Caco-2 (cell line): ENCODE data around the gene S100P. TPM values are rescaled to one million over a fixed set of nuclear protein-coding genes. Genes with fewer than 3 reads are reported as not detected.

ENCODE experiments used
- BruUV-seq: library from RNA; stranded (reverse); fragments of 400-500 nt; replicated peaks from 2 replicates; lab custom pipeline; 2021; lab: Mats Ljungman, UMichigan
- CTCF ChIA-PET: fragments of 300-600 bp; sonication (Branson Sonifier 250); formaldehyde crosslinking; loops from one replicate; lab custom pipeline; 2022; ENCODE audit warnings: antibody characterized with exemption; lab: Charles Lee
- POLR2A ChIA-PET: fragments of 300-600 bp; sonication (Branson Sonifier 250); formaldehyde crosslinking; loops from one replicate; lab custom pipeline; 2022; ENCODE audit warnings: antibody characterized with exemption; lab: Charles Lee
- DNase-seq, 2 experiments: peaks; one replicate each; pipeline versions ENCODE4 v3.0.0 to v3.0.0-alpha.2; 2020 to 2022
- H3K27me3 ChIP-seq: replicated peaks from 2 replicates; pipeline ENCODE4 v1.6.0; 2011; ENCODE audit warnings: low read length; ENCODE audit not compliant: control insufficient read depth, insufficient read depth
- H3K36me3 ChIP-seq: 2 replicates; pipeline ENCODE4 v1.5.1; 2011; ENCODE audit warnings: low read length; ENCODE audit not compliant: control insufficient read depth, insufficient read depth
- H3K4me1 ChIP-seq: fragments of 250-450 bp; sonication (Bioruptor Pico); 2 replicates; pipeline ENCODE4 v1.5.1; 2020; ENCODE audit warnings: mild to moderate bottlenecking
- H3K4me3 ChIP-seq: 2 replicates; pipeline ENCODE4 v1.5.1; 2011; ENCODE audit warnings: low read depth, mild to moderate bottlenecking, control low read depth, low read length
- H3K9me3 ChIP-seq: fragments of 250-450 bp; sonication (Bioruptor Pico); 2 replicates; pipeline ENCODE4 v1.5.1; 2020; ENCODE audit warnings: mild to moderate bottlenecking, moderate library complexity
- H3K27ac Mint-ChIP-seq: one replicate; pipeline ENCODE4 v1.8.0; 2022; ENCODE audit warnings: mixed read lengths; ENCODE audit not compliant: unreplicated experiment
- H3K27me3 Mint-ChIP-seq: one replicate; pipeline ENCODE4 v1.8.0; 2022; ENCODE audit warnings: mixed read lengths; ENCODE audit not compliant: insufficient read depth, unreplicated experiment
- H3K36me3 Mint-ChIP-seq: one replicate; pipeline ENCODE4 v1.8.0; 2022; ENCODE audit warnings: mild to moderate bottlenecking, mixed read lengths; ENCODE audit not compliant: insufficient read depth, unreplicated experiment
- H3K4me1 Mint-ChIP-seq: one replicate; pipeline ENCODE4 v1.8.0; 2022; ENCODE audit warnings: low read depth, mixed read lengths; ENCODE audit not compliant: unreplicated experiment
- H3K4me3 Mint-ChIP-seq: one replicate; pipeline ENCODE4 v1.8.0; 2022; ENCODE audit warnings: mild to moderate bottlenecking, moderate library complexity, mixed read lengths; ENCODE audit not compliant: unreplicated experiment
- H3K9me3 Mint-ChIP-seq: one replicate; pipeline ENCODE4 v1.8.0; 2022; ENCODE audit warnings: mixed read lengths; ENCODE audit not compliant: unreplicated experiment
- CTCF ChIP-seq, 2 experiments: fragments of 200-600 bp in 1 of 2; IDR thresholded peaks; 1 replicate in 1 of 2; 2 replicates in 1 of 2; pipeline versions ENCODE4 v1.5.1 to v1.8.0; 2011 to 2022; ENCODE audit warnings: antibody characterized with exemption in 1 of 2, control low read depth in 1 of 2, inconsistent platforms in 1 of 2, low read depth in 1 of 2, low read length in 1 of 2, mild to moderate bottlenecking in 1 of 2, moderate library complexity in 1 of 2; ENCODE audit not compliant: insufficient read depth in 1 of 2, severe bottlenecking in 1 of 2, unreplicated experiment in 1 of 2
- intact Hi-C: fragments of 100-400 bp; cut with micrococcal nuclease; formaldehyde crosslinking; loops from one replicate; pipeline ENCODE4 v1.10.0; 2022; ENCODE audit not compliant: unreplicated experiment
- total RNA-seq: library from RNA; stranded (reverse); gene quantifications from 2 replicates; pipeline ENCODE4 v1.2.3, GENCODE V29; 2022

S100P gene
- total RNA-seq, 1 experiment from 2014 or later: 96.9 TPM

- Histone ChIP-seq H3K27me3 (no peaks in the 10 kb centered on the region), H3K4me3 (no peak overlapping the region), H3K4me1 (no peaks in the 10 kb centered on the region), H3K9me3 (0 out of 2 replicates have a peak, but pooled peaks cover 5% of the 10 kb centered on the region), H3K36me3 (no peaks in the 10 kb centered on the region)
- no peak overlapping the region for H3K4me3 Mint-ChIP-seq
- TF ChIP-seq CTCF (IDR thresholded peaks at IDR 0.05; ENCODE audit: insufficient read depth in 1 of 2, low read depth in 1 of 2, low read length in 1 of 2, severe bottlenecking in 1 of 2, unreplicated experiment in 1 of 2): no peak
- H3K9me3 Mint-ChIP-seq: peaks cover 10% of the 10 kb centered on the region
- POLR2A ChIA-PET: no interaction called here
- no peaks in the 10 kb centered on the region for H3K36me3 Mint-ChIP-seq
- H3K4me1 Mint-ChIP-seq: peaks cover 5% of the 10 kb centered on the region
- intact Hi-C loops: no loop called here
- no peak overlapping the region for H3K27ac Mint-ChIP-seq
- no peaks in the 10 kb centered on the region for H3K27me3 Mint-ChIP-seq
- no TSS peak for BruUV-seq
- CTCF ChIA-PET: no interaction called here
- DNase-seq: no peak
Observed at GRCh38 chr4:6742989-6743388, 49.3 kb downstream of the S100P start.

Other genes with a start within 250 kb of the S100P start
- gene PPP2R2C, start 221.3 kb upstream of the S100P start, total RNA-seq: not detected in 2 replicates
- gene MAN2B2, start 118.7 kb upstream of the S100P start, total RNA-seq: 17.3 and 20.5 TPM in 2 replicates
- gene MRFAP1, start 53.2 kb upstream of the S100P start, total RNA-seq: 245 and 254 TPM in 2 replicates
- 46.4 and 47.5 TPM in 2 replicates for gene MRFAP1L1, start 16.0 kb downstream of the S100P start, total RNA-seq
- gene BLOC1S4, start 22.3 kb downstream of the S100P start, total RNA-seq: 16.6 and 17.2 TPM in 2 replicates
- gene KIAA0232, start 88.8 kb downstream of the S100P start, total RNA-seq: 19.7 and 20.3 TPM in 2 replicates
- gene TBC1D14, start 215.9 kb downstream of the S100P start, total RNA-seq: 54.0 and 57.6 TPM in 2 replicates